Tracheal epithelial cell (primary cell): Measurements from ENCODE around the gene NTNG2. TPM values are rescaled to one million over a fixed set of nuclear protein-coding genes. Genes with fewer than 3 reads are reported as not detected.

Experiments used
- total RNA-seq: library from RNA; depleted of rRNA; stranded (reverse); fragments of >200 nt; gene quantifications from 2 replicates; pipeline ENCODE4 v1.2.1, GENCODE V29; 2014

The NTNG2 gene, protein sequence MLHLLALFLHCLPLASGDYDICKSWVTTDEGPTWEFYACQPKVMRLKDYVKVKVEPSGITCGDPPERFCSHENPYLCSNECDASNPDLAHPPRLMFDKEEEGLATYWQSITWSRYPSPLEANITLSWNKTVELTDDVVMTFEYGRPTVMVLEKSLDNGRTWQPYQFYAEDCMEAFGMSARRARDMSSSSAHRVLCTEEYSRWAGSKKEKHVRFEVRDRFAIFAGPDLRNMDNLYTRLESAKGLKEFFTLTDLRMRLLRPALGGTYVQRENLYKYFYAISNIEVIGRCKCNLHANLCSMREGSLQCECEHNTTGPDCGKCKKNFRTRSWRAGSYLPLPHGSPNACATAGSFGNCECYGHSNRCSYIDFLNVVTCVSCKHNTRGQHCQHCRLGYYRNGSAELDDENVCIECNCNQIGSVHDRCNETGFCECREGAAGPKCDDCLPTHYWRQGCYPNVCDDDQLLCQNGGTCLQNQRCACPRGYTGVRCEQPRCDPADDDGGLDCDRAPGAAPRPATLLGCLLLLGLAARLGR
- total RNA-seq: under 0.01 and 0.24 TPM in 2 replicates

DNA sequence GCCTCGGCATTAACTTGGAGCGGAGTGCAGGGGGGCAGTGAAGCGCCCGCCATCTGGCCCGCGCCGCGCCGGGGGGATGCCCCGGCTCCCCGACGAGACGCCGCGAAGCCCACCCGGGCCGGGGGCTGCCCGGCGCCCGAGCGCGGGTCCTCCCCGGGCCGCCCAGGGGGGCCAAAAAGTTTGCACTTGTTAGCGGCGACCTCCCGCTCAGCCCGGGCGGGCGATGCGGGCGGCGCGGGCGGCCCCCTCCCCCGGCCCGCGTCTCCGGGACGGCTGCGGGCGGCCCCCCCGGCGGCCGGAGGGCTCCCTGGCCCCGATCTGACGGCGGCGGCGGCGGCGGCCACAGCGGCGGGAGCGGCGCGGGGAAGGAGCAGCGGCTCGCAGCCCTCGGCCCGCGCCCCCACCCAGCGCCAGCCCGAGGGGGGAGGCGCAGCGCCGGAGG, at the start of gene NTNG2:
Gene NTNG2 (plus strand): TSS at position 316 of the 442 bp plus-strand sequence. CDS start 4,774 bp downstream, outside the sequence.

Other genes with a start within 250 kb of the NTNG2 start
- gene MED27, start 82.2 kb upstream of the NTNG2 start, total RNA-seq: 7.5 and 11.3 TPM in 2 replicates
- gene SETX, start 192.9 kb downstream of the NTNG2 start, total RNA-seq: 52.4 and 62.9 TPM in 2 replicates
- 7.7 and 10.4 TPM in 2 replicates for gene TTF1, start 244.8 kb downstream of the NTNG2 start, total RNA-seq
- gene CFAP77, start 248.2 kb downstream of the NTNG2 start, total RNA-seq: not detected in 2 replicates